ENCODE results near the gene SLX4. TPM values are rescaled to one million over a fixed set of nuclear protein-coding genes. Genes with fewer than 3 reads are reported as not detected.

SLX4 gene
- polyA plus RNA-seq, 2 of the 4 experiments (the other 2 are of a cell fraction), result 3.0 to 5.0 TPM

DNA sequence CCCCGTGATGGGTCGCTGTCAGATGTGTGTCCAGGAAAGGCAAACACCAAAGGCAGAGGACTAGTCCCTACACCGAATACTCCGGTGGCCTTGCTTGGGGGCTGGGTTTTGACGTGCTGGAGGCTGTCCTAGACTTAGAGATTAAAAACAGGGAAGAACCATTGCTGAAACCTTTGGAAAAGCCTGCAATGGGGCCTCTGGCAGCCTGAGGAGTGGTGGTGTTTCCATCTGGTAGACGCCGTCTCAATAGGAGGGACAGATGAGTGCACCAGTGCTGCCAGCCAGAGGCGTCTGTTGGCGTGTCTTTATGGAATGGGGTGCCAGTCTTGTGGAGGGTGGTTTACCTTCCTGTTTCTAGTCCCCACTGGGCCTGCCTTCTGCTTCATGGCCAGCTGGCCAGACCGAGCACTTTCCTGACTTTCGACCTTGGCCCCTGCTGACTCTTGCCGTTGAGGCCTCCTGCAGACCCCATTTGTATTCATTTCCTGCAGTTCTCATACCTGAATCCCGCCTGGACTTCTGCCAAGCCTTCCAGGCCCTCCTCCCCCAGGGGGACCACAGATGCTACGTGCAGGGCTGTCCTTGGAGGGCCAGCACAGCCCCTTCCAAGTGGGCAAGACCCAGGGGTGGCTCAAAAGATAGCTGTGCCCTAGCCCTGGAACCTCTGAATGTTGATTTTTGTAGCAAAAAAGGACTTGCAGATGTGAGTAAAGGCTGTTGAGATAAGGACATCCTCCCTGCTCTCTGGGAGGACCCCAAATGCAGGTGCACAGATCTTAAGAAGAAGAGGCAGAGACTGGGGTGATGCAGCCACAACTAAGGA is 41.2 kb upstream of the SLX4 start:
- 91% methylated on average over 13 of the region's 14 CpGs for WGBS (ENCODE audit: missing lambda C conversion rate)
- no peak for FAIRE-seq
- no peak overlapping the region for H3K4me2 ChIP-seq
- ChIA-PET POLR2A (no interaction called here), CTCF (interaction anchor here (0.5 to 1.5 kb wide), 2 partner anchors 9 to 35 kb away, joined by 3 to 5 read pairs; no protein-coding TSS in a partner anchor)
- no peak for DNase-seq (ENCODE audit: low read depth in 1 of 2, low spot score in 1 of 2)
- no peak overlapping the region for H3K4me3 ChIP-seq
- no peak for ATAC-seq
- no peak for TF ChIP-seq HES2 (IDR thresholded peaks at IDR 0.05)
- no peak for TF ChIP-seq MYC (IDR thresholded peaks at IDR 0.05; ENCODE audit: borderline replicate concordance, low read length)
- TF ChIP-seq, protein P1, sequence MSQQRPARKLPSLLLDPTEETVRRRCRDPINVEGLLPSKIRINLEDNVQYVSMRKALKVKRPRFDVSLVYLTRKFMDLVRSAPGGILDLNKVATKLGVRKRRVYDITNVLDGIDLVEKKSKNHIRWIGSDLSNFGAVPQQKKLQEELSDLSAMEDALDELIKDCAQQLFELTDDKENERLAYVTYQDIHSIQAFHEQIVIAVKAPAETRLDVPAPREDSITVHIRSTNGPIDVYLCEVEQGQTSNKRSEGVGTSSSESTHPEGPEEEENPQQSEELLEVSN (IDR thresholded peaks at IDR 0.05; ENCODE audit: borderline replicate concordance, low read depth), result no peak
- TF ChIP-seq JUNB (IDR thresholded peaks at IDR 0.05), result no peak
- no peak for TF ChIP-seq NFE2L2 (conservative IDR thresholded peaks at IDR 0.05; ENCODE audit: low read length)
- TF ChIP-seq RNF2 (IDR thresholded peaks at IDR 0.05; ENCODE audit: borderline replicate concordance, low read depth), result no peak
- no peak for TF ChIP-seq POLR2A (IDR thresholded peaks at IDR 0.05; ENCODE audit: low read length)
- TF ChIP-seq KDM1A (IDR thresholded peaks at IDR 0.05; ENCODE audit: low read depth), result no peak
- no peak for TF ChIP-seq FOXS1 (CRISPR knock-in tag; IDR thresholded peaks at IDR 0.05)
- no peak for TF ChIP-seq EHF (CRISPR knock-in tag; IDR thresholded peaks at IDR 0.05)
- TF ChIP-seq BCL3 (IDR thresholded peaks at IDR 0.05), result no peak
- TF ChIP-seq, protein P2, sequence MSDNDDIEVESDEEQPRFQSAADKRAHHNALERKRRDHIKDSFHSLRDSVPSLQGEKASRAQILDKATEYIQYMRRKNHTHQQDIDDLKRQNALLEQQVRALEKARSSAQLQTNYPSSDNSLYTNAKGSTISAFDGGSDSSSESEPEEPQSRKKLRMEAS (IDR thresholded peaks at IDR 0.05), result no peak
- TF ChIP-seq FOSB (CRISPR knock-in tag; IDR thresholded peaks at IDR 0.05), result no peak
- no peak for TF ChIP-seq USF2 (IDR thresholded peaks at IDR 0.05)
- TF ChIP-seq SREBF2 (IDR thresholded peaks at IDR 0.05), result no peak
- no peak for TF ChIP-seq HOXB13 (CRISPR knock-in tag; IDR thresholded peaks at IDR 0.05; ENCODE audit: low read depth)
- peaks cover 6% of the 10 kb centered on the region; the same call in 1 of the 3 replicates for H3K4me1 ChIP-seq
- H3K9me3 ChIP-seq, result no peaks in the 10 kb centered on the region
- H3K27ac ChIP-seq, result no peak overlapping the region

GRCh38 chr16:3651461-3652372 is 40.3 kb upstream of the SLX4 start:
- H3K27ac ChIP-seq, result no peak overlapping the region
- H3K4me3 ChIP-seq, result no peak overlapping the region
- no peak for ATAC-seq
- no peaks in the 10 kb centered on the region for H3K9me3 ChIP-seq
- POLR2A ChIA-PET, result no interaction called here
- 82% methylated on average over 15 of the region's 18 CpGs for WGBS (ENCODE audit: missing lambda C conversion rate)
- no peak for FAIRE-seq
- no peak for DNase-seq (ENCODE audit: low read depth in 1 of 2, low spot score in 1 of 2)
- peaks cover 7% of the 10 kb centered on the region for H3K4me1 ChIP-seq
- CTCF ChIA-PET, result interaction anchor here (0.5 to 1.7 kb wide), 3 partner anchors 8 to 36 kb away, joined by 3 to 5 read pairs (median 5); no protein-coding TSS in a partner anchor
- H3K4me2 ChIP-seq, result no peak overlapping the region
- TF ChIP-seq CHD2 (IDR thresholded peaks at IDR 0.05; ENCODE audit: low read length, partially characterized antibody) (no peak), GATA3 (IDR thresholded peaks at IDR 0.05; ENCODE audit: borderline replicate concordance) (no peak), RNF2 (IDR thresholded peaks at IDR 0.05; ENCODE audit: borderline replicate concordance, low read depth) (no peak), CBX8 (IDR thresholded peaks at IDR 0.05) (no peak), MAFK (IDR thresholded peaks at IDR 0.05; ENCODE audit: partially characterized antibody) (no peak), RFX5 (IDR thresholded peaks at IDR 0.05) (no peak), EHF (CRISPR knock-in tag; IDR thresholded peaks at IDR 0.05) (no peak), RARB (CRISPR knock-in tag; IDR thresholded peaks at IDR 0.05) (no peak), EHMT2 (IDR thresholded peaks at IDR 0.05; ENCODE audit: low read depth) (no peak), ZC3H11A (IDR thresholded peaks at IDR 0.05) (no peak), ATOH8 (CRISPR knock-in tag; IDR thresholded peaks at IDR 0.05; ENCODE audit: low read depth) (no peak), HOXB5 (CRISPR knock-in tag; IDR thresholded peaks at IDR 0.05) (no peak), PHF8 (IDR thresholded peaks at IDR 0.05; ENCODE audit: borderline replicate concordance, low read depth) (no peak)
